ENCODE measurements around the gene AK3. TPM values are rescaled to one million over a fixed set of nuclear protein-coding genes. Genes with fewer than 3 reads are reported as not detected.

The AK3 gene
- total RNA-seq, 1 experiment from 2014 or later: 41.5 TPM

DNA sequence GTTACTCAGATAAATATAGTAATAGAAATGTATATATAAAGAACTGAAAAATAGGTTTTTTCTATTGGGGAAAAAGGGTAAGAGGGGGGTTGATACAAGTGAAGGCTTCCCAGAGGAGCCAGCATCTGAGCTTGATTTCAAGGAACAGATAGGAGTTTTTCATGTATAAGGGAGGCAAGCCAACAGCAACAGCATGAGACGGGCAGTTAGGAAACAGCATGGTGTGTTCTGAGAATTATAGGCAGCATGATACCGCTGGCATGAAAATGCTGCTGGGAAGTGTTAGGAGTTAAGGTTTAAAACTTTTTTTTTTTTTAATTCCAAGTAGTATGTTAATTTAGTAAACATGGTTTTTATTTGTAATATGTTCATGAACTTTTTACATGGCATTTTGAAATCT is 52.0 kb downstream of the AK3 start:
- Histone ChIP-seq H2BK15ac (ENCODE audit: low read depth, low read length) (no peak overlapping the region), H3K9me3 (ENCODE audit: control insufficient read depth, low read depth, low read length) (no peaks in the 10 kb centered on the region), H4K20me1 (ENCODE audit: control insufficient read depth, insufficient read depth, insufficient read length) (no peaks in the 10 kb centered on the region), H4K8ac (replicated peaks; ENCODE audit: insufficient read length, low read depth, low read length) (no peak overlapping the region), H3T11ph (ENCODE audit: low read length) (no peak overlapping the region), H3K27me3 (ENCODE audit: insufficient read depth, low read length) (no peaks in the 10 kb centered on the region), H4K5ac (ENCODE audit: insufficient read length, low read depth, low read length) (no peak overlapping the region), H2BK5ac (ENCODE audit: insufficient read length, low read length) (no peak overlapping the region), H3K27ac (ENCODE audit: insufficient read length, low read depth, low read length) (no peak overlapping the region), H3K4me2 (ENCODE audit: insufficient read depth, insufficient read length, low read length) (no peak overlapping the region), H2BK120ac (ENCODE audit: low read depth, low read length, poor library complexity, severe bottlenecking) (no peak overlapping the region), H3K79me2 (ENCODE audit: insufficient read depth, low read length) (0 out of 2 replicates have a peak, but pooled peaks cover 1% of the 10 kb centered on the region), H3K79me1 (ENCODE audit: insufficient read depth, low read depth, low read length, poor library complexity, severe bottlenecking) (no peaks in the 10 kb centered on the region), H3K14ac (ENCODE audit: insufficient read depth, low read length) (no peak overlapping the region), H2BK12ac (ENCODE audit: insufficient read length, low read depth, low read length) (no peak overlapping the region), H3K4me1 (ENCODE audit: insufficient read depth, low read length) (no peaks in the 10 kb centered on the region), H3K56ac (ENCODE audit: insufficient read length, low read depth, low read length) (no peak overlapping the region), H3K9ac (ENCODE audit: extremely low read depth, insufficient read length, low read length) (no peak overlapping the region), H2AK5ac (ENCODE audit: insufficient read length, low read length) (no peak overlapping the region), H3K23ac (ENCODE audit: insufficient read length, low read depth, low read length) (no peak overlapping the region), H3K4ac (ENCODE audit: low read depth, low read length) (no peak overlapping the region), H2BK20ac (ENCODE audit: low read depth, low read length, poor library complexity, severe bottlenecking) (no peak overlapping the region), H4K91ac (ENCODE audit: insufficient read length, low read depth, low read length) (no peak overlapping the region), H3K18ac (ENCODE audit: insufficient read length, low read depth, low read length) (no peak overlapping the region), H2AFZ (ENCODE audit: low read length) (no peak overlapping the region), H3K23me2 (ENCODE audit: insufficient read length, low read depth, low read length, poor library complexity, severe bottlenecking) (no peaks in the 10 kb centered on the region)
- H3K27ac Mint-ChIP-seq: peak overlapping the region in 1 of 3 experiments; percentile 29; a peak in 1 of 7 replicates
- H3K4me3 Mint-ChIP-seq: no peak overlapping the region
- TF ChIP-seq CTCF (conservative IDR thresholded peaks at IDR 0.05): no peak
- H3K36me3 Mint-ChIP-seq (ENCODE audit: insufficient read depth in 1 of 3, low read depth in 3 of 3): peaks cover 7 to 32% (median 27%) of the 10 kb centered on the region in 3 experiments; a peak in 6 of 7 replicates
- H3K4me1 Mint-ChIP-seq: peaks cover 0 to 2% of the 10 kb centered on the region in 2 experiments; a peak in 1 of 4 replicates
- no peaks in the 10 kb centered on the region for H3K9me3 Mint-ChIP-seq
- no CpG with 5 or more reads among the region's 2 CpGs for WGBS (ENCODE audit: extremely low coverage, insufficient read length, low lambda C conversion rate)
- H3K27me3 Mint-ChIP-seq (ENCODE audit: low read depth): no peaks in the 10 kb centered on the region
- DNase-seq: no peak
